PFSK-1 (cell line): Measurements from ENCODE around the gene APBB2.

Experiments used
- REST ChIP-seq, 2 experiments: IDR thresholded peaks; 2 replicates each; pipeline versions ENCODE4 v1.6.1 to v1.8.0; 2011 to 2012; ENCODE audit warnings: low read depth in 2 of 2, low read length in 2 of 2, control low read depth in 1 of 2, inconsistent platforms in 1 of 2, mild to moderate bottlenecking in 1 of 2, moderate library complexity in 1 of 2; ENCODE audit not compliant: insufficient read depth in 1 of 2
- SIN3A ChIP-seq: IDR thresholded peaks from 2 replicates; pipeline ENCODE4 v1.6.1; 2012; ENCODE audit warnings: mild to moderate bottlenecking, low read length, moderate library complexity, borderline replicate concordance; ENCODE audit not compliant: insufficient read depth
- TAF1 ChIP-seq: IDR thresholded peaks from 2 replicates; pipeline ENCODE4 v1.6.1; 2012; ENCODE audit warnings: low read length, control low read depth, borderline replicate concordance; ENCODE audit not compliant: insufficient read depth

DNA sequence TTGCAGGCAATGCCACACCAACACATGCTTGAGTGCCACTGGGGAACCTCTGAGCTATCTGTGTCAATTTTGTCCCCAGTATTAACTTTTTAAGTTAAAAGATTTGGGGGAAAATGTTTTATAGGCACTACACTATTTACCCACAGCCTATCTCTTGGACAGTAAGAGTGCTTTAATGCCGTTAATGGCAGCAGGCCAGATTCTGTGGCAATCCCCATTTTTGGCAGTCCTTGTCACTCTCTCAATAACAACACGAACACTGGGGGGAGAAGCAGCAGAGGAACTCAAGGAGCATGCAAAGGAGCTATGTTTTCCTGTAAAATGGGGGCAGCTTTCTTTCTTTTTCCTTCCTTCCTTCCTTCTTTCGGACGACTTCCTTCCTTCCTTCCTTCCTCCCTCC lies 296.0 kb downstream of the APBB2 start:
- TF ChIP-seq TAF1 (no peak), SIN3A (no peak), REST (IDR thresholded peaks at IDR 0.05; ENCODE audit: insufficient read depth in 1 of 2, low read depth in 2 of 2, low read length in 2 of 2) (no peak)
